B cell (primary cell): ENCODE measurements around the gene HTR3C.

Source experiments
- EZH2 ChIP-seq: IDR thresholded peaks from 2 replicates; pipeline ENCODE4 v1.6.1; 2012; ENCODE audit warnings: borderline replicate concordance, low read depth, mild to moderate bottlenecking, moderate library complexity, low read length; ENCODE audit not compliant: insufficient read depth, poor library complexity, severe bottlenecking
- TF ChIP-seq, protein P1 (sequence below): fragments of 200-600 bp; IDR thresholded peaks from one replicate; pipeline ENCODE4 v1.8.0; 2022; ENCODE audit warnings: antibody characterized with exemption, mild to moderate bottlenecking

GRCh38 chr3:184050217-184050847, 2.5 kb upstream of the HTR3C start:
- TF ChIP-seq, protein P1, sequence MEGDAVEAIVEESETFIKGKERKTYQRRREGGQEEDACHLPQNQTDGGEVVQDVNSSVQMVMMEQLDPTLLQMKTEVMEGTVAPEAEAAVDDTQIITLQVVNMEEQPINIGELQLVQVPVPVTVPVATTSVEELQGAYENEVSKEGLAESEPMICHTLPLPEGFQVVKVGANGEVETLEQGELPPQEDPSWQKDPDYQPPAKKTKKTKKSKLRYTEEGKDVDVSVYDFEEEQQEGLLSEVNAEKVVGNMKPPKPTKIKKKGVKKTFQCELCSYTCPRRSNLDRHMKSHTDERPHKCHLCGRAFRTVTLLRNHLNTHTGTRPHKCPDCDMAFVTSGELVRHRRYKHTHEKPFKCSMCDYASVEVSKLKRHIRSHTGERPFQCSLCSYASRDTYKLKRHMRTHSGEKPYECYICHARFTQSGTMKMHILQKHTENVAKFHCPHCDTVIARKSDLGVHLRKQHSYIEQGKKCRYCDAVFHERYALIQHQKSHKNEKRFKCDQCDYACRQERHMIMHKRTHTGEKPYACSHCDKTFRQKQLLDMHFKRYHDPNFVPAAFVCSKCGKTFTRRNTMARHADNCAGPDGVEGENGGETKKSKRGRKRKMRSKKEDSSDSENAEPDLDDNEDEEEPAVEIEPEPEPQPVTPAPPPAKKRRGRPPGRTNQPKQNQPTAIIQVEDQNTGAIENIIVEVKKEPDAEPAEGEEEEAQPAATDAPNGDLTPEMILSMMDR = no peak
- TF ChIP-seq EZH2 = no peak
